NT2/D1 (cell line): Measurements from ENCODE around the gene TPK1.

Experiments
- SUZ12 ChIP-seq: IDR thresholded peaks from 2 replicates; pipeline ENCODE4 v1.6.1; 2011; ENCODE audit not compliant: insufficient read length, insufficient read depth; ENCODE audit errors: extremely low read depth
- YY1 ChIP-seq: IDR thresholded peaks from 2 replicates; pipeline ENCODE4 v1.6.1; 2011; ENCODE audit not compliant: insufficient read length, insufficient read depth
- ZNF274 ChIP-seq: IDR thresholded peaks from 2 replicates; pipeline ENCODE4 v1.6.1; 2011; ENCODE audit warnings: mild to moderate bottlenecking, low read depth, low read length

- TF ChIP-seq YY1, result no peak
- no peak for TF ChIP-seq ZNF274
- TF ChIP-seq SUZ12, result no peak
These were observed 58.6 kb downstream of the TPK1 start for GRCh38 chr7:144777005-144777839.
